Body of pancreas (tissue), 4 donors: ENCODE results near the gene TNIK.

Source experiments
- POLR2A ChIP-seq, 3 donors: fragments of 450-650 bp; IDR thresholded peaks; one replicate each; pipeline ENCODE4 v1.6.1; 2016; ENCODE audit warnings: antibody characterized with exemption in 3 of 3, mild to moderate bottlenecking in 2 of 3
- TF ChIP-seq, protein P1 (sequence below), 7 experiments: fragments of 450-650 bp in 4 of 7; fragments of 200-600 bp in 3 of 7; sonication (generic) in 3 of 7; IDR thresholded peaks; one replicate each; pipeline ENCODE4 v1.5.1; 2016 to 2019; ENCODE audit warnings: antibody characterized with exemption in 7 of 7

DNA sequence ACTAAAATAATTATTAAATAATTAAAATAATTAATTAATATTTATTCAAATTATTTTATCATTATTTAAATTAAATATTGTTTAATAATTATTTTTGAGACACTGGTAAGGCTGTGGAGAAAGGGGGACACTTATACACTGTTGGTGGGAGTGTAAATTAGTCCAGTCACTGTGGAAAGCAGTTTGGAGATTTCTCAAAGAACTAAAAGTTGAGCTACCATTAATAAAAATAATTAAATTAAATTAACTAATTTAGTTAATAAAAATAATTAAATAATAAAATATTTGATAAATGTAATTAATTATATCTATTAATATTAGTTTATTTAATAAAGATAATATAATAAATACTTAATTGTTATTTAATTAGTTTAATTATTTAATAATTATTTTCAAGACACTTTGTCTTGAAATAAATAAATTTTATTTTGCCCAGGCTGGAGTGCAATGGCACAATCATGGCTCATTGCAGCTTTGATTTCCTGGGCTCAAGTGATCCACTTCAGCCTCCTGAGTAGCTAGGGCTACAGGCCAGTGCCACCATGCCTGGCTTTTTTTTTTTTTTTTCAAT lies 16.4 kb upstream of the TNIK start:
- TF ChIP-seq, protein P1, sequence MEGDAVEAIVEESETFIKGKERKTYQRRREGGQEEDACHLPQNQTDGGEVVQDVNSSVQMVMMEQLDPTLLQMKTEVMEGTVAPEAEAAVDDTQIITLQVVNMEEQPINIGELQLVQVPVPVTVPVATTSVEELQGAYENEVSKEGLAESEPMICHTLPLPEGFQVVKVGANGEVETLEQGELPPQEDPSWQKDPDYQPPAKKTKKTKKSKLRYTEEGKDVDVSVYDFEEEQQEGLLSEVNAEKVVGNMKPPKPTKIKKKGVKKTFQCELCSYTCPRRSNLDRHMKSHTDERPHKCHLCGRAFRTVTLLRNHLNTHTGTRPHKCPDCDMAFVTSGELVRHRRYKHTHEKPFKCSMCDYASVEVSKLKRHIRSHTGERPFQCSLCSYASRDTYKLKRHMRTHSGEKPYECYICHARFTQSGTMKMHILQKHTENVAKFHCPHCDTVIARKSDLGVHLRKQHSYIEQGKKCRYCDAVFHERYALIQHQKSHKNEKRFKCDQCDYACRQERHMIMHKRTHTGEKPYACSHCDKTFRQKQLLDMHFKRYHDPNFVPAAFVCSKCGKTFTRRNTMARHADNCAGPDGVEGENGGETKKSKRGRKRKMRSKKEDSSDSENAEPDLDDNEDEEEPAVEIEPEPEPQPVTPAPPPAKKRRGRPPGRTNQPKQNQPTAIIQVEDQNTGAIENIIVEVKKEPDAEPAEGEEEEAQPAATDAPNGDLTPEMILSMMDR (IDR thresholded peaks at IDR 0.05) = no peak
- no peak for TF ChIP-seq POLR2A (IDR thresholded peaks at IDR 0.05)
